ENCODE results near the gene TPH2. TPM values are rescaled to one million over a fixed set of nuclear protein-coding genes. Genes with fewer than 3 reads are reported as not detected.

The TPH2 gene
- total and polyA plus RNA-seq, 2 of the 13 experiments (the other 11 are each of a cell fraction or from before 2014, with no cell fraction given), result not detected

DNA sequence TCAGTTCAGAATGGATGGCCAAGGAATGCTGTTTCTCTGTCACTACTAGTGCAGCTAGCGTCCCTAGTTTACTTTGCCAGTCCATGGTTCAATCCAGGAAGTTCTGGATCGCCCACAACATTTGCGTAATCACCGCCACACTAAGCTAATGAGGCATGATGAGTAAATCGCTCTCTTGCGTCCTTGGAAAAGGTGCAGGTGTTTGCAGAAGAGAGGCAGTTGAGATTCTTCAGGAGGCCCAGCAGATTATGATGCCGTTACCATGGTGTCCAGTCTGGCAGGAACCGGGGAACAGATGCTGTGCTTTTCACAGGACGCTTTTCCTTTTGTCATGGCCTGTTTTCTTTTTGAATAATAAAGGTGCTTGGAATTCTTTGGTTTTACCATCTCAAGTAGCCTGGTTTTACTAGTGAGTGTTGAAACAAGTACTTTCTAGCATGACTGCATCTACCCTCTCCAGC, 9.0 kb downstream of the TPH2 start:
- in situ Hi-C loops (cut with HindIII; ENCODE audit: extremely low pct_ligation_motif_present, low pct_unique_long_range_greater_than_20kb), result no loop called here
- H2AFZ ChIP-seq (ENCODE audit: low read length), result no peak overlapping the region
- POLR2A ChIA-PET, result no interaction called here
- TF ChIP-seq, protein P1, sequence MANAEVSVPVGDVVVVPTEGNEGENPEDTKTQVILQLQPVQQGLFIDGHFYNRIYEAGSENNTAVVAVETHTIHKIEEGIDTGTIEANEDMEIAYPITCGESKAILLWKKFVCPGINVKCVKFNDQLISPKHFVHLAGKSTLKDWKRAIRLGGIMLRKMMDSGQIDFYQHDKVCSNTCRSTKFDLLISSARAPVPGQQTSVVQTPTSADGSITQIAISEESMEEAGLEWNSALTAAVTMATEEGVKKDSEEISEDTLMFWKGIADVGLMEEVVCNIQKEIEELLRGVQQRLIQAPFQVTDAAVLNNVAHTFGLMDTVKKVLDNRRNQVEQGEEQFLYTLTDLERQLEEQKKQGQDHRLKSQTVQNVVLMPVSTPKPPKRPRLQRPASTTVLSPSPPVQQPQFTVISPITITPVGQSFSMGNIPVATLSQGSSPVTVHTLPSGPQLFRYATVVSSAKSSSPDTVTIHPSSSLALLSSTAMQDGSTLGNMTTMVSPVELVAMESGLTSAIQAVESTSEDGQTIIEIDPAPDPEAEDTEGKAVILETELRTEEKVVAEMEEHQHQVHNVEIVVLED (CRISPR knock-in tag; IDR thresholded peaks at IDR 0.05; ENCODE audit: borderline replicate concordance), result no peak; the same call in 1 of the 2 replicates
- TF ChIP-seq HNF4A (CRISPR knock-in tag; IDR thresholded peaks at IDR 0.05) (peak; percentile 82), FOSL2 (CRISPR knock-in tag; IDR thresholded peaks at IDR 0.05) (peak; percentile 85), ZNF143 (CRISPR knock-in tag; IDR thresholded peaks at IDR 0.05) (no peak), SP5 (CRISPR knock-in tag; IDR thresholded peaks at IDR 0.05; ENCODE audit: borderline replicate concordance, low read depth) (no peak), MLLT10 (CRISPR knock-in tag; IDR thresholded peaks at IDR 0.05) (no peak), ATRX (CRISPR knock-in tag; IDR thresholded peaks at IDR 0.05; ENCODE audit: borderline replicate concordance) (no peak), RELA (CRISPR knock-in tag; IDR thresholded peaks at IDR 0.05) (no peak), ZNF292 (CRISPR knock-in tag; IDR thresholded peaks at IDR 0.05; ENCODE audit: borderline replicate concordance, low read depth) (peak; percentile 41; the same call in 1 of the 2 replicates), DR1 (CRISPR knock-in tag; IDR thresholded peaks at IDR 0.05) (no peak), GATAD2A (CRISPR knock-in tag; IDR thresholded peaks at IDR 0.05) (peak; percentile 87), SKI (IDR thresholded peaks at IDR 0.05; ENCODE audit: partially characterized antibody) (no peak), ZBTB42 (CRISPR knock-in tag; IDR thresholded peaks at IDR 0.05) (no peak)
- TF ChIP-seq, protein P2, sequence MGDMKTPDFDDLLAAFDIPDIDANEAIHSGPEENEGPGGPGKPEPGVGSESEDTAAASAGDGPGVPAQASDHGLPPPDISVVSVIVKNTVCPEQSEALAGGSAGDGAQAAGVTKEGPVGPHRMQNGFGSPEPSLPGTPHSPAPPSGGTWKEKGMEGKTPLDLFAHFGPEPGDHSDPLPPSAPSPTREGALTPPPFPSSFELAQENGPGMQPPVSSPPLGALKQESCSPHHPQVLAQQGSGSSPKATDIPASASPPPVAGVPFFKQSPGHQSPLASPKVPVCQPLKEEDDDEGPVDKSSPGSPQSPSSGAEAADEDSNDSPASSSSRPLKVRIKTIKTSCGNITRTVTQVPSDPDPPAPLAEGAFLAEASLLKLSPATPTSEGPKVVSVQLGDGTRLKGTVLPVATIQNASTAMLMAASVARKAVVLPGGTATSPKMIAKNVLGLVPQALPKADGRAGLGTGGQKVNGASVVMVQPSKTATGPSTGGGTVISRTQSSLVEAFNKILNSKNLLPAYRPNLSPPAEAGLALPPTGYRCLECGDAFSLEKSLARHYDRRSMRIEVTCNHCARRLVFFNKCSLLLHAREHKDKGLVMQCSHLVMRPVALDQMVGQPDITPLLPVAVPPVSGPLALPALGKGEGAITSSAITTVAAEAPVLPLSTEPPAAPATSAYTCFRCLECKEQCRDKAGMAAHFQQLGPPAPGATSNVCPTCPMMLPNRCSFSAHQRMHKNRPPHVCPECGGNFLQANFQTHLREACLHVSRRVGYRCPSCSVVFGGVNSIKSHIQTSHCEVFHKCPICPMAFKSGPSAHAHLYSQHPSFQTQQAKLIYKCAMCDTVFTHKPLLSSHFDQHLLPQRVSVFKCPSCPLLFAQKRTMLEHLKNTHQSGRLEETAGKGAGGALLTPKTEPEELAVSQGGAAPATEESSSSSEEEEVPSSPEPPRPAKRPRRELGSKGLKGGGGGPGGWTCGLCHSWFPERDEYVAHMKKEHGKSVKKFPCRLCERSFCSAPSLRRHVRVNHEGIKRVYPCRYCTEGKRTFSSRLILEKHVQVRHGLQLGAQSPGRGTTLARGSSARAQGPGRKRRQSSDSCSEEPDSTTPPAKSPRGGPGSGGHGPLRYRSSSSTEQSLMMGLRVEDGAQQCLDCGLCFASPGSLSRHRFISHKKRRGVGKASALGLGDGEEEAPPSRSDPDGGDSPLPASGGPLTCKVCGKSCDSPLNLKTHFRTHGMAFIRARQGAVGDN (CRISPR knock-in tag; IDR thresholded peaks at IDR 0.05), result no peak
- TF ChIP-seq, protein P3, sequence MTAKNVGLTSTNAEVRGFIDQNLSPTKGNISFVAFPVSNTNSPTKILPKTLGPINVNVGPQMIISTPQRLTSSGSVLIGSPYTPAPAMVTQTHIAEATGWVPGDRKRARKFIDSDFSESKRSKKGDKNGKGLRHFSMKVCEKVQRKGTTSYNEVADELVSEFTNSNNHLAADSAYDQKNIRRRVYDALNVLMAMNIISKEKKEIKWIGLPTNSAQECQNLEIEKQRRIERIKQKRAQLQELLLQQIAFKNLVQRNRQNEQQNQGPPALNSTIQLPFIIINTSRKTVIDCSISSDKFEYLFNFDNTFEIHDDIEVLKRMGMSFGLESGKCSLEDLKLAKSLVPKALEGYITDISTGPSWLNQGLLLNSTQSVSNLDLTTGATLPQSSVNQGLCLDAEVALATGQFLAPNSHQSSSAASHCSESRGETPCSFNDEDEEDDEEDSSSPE (CRISPR knock-in tag; IDR thresholded peaks at IDR 0.05), result no peak
- TF ChIP-seq, protein P4, sequence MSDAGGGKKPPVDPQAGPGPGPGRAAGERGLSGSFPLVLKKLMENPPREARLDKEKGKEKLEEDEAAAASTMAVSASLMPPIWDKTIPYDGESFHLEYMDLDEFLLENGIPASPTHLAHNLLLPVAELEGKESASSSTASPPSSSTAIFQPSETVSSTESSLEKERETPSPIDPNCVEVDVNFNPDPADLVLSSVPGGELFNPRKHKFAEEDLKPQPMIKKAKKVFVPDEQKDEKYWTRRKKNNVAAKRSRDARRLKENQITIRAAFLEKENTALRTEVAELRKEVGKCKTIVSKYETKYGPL (CRISPR knock-in tag; IDR thresholded peaks at IDR 0.05), result no peak
- TF ChIP-seq, protein P5, sequence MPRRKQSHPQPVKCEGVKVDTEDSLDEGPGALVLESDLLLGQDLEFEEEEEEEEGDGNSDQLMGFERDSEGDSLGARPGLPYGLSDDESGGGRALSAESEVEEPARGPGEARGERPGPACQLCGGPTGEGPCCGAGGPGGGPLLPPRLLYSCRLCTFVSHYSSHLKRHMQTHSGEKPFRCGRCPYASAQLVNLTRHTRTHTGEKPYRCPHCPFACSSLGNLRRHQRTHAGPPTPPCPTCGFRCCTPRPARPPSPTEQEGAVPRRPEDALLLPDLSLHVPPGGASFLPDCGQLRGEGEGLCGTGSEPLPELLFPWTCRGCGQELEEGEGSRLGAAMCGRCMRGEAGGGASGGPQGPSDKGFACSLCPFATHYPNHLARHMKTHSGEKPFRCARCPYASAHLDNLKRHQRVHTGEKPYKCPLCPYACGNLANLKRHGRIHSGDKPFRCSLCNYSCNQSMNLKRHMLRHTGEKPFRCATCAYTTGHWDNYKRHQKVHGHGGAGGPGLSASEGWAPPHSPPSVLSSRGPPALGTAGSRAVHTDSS (CRISPR knock-in tag; conservative IDR thresholded peaks at IDR 0.05), result no peak

More for the DNA sequence above, 9.0 kb downstream of the TPH2 start:
- H3K9ac ChIP-seq (ENCODE audit: insufficient read depth, low read depth, low read length), result no peak overlapping the region
- H3K4me2 ChIP-seq (ENCODE audit: low read depth, low read length), result no peak overlapping the region
- H3K36me3 ChIP-seq (replicated peaks in 1 of 2; ENCODE audit: control insufficient read depth in 1 of 2, insufficient read depth in 2 of 2, low read length in 2 of 2), result no peaks in the 10 kb centered on the region
- CTCF ChIA-PET (ENCODE audit: low intra/inter-chr PET ratio, low total read pairs), result no interaction called here
- DNase-seq (ENCODE audit: low spot score) (peak; percentile 85), FAIRE-seq (peak; percentile 50), ATAC-seq (peak; percentile 99)
- no peaks in the 10 kb centered on the region for H3K79me2 ChIP-seq (ENCODE audit: insufficient read depth, low read length)
- no peaks in the 10 kb centered on the region for H3K9me3 ChIP-seq (ENCODE audit: low read length)
- no TSS peak for BruUV-seq (replicated peaks)
- intact Hi-C loops (cut with micrococcal nuclease; ENCODE audit: unreplicated experiment), result loop anchor here (1.0 kb wide), 1 partner anchor 9 kb away; the partner anchor contains the start of gene TPH2
- no peak overlapping the region for H3K27ac ChIP-seq (ENCODE audit: extremely low read length, insufficient read depth, low read length)
- H4K20me1 ChIP-seq (ENCODE audit: insufficient read depth, low read length), result no peaks in the 10 kb centered on the region
- WGBS (ENCODE audit: low lambda C conversion rate), result 1% methylated on average over 9 of the region's 9 CpGs
- H3K4me1 ChIP-seq (ENCODE audit: insufficient read depth, low read length), result peaks cover 10% of the 10 kb centered on the region
- H3K4me3 ChIP-seq (replicated peaks in 1 of 3; ENCODE audit: insufficient read depth in 1 of 3, low read depth in 2 of 3, low read length in 3 of 3), result no peak overlapping the region
- H3K27me3 ChIP-seq (ENCODE audit: control insufficient read depth in 1 of 2, insufficient read depth in 2 of 2, low read length in 2 of 2), result peaks cover 0 to 4% of the 10 kb centered on the region in 2 experiments; a peak in 1 of 5 replicates

Data from HepG2 (cell line).